IMR-90 (cell line): Measurements from ENCODE around the gene AMDHD2. TPM values are rescaled to one million over a fixed set of nuclear protein-coding genes. Genes with fewer than 3 reads are reported as not detected.
"Not testable (repeated sequence)": the region's sequence is repeated elsewhere in the genome, so short reads cannot be mapped to it uniquely, and the experiment has no call there.

ENCODE experiments used
- ATAC-seq: fragments of 200-7000 bp; cut with Tn5 transposase; 2 replicates; pipeline ENCODE4 v1.9.1; 2020; ENCODE audit warnings: low read depth, mild to moderate bottlenecking, moderate library complexity
- BruUV-seq: library from RNA; stranded (reverse); fragments of 400-500 nt; replicated peaks from 2 replicates; lab custom pipeline; 2021; lab: Mats Ljungman, UMichigan
- CTCF ChIA-PET: fragments of 300-600 bp; formaldehyde crosslinking; extraction: SDS; loops from one replicate; lab custom pipeline; 2021; ENCODE audit warnings: antibody characterized with exemption; lab: Yijun Ruan, JAX
- POLR2A ChIA-PET: fragments of 300-600 bp; sonication (Branson Sonifier 250); formaldehyde crosslinking; loops from one replicate; lab custom pipeline; 2022; ENCODE audit warnings: antibody characterized with exemption; ENCODE audit not compliant: unreplicated experiment; lab: Charles Lee
- DNase-seq: peaks from one replicate; pipeline ENCODE4 v3.0.0; 2013
- H2AFZ ChIP-seq: replicated peaks from 2 replicates; pipeline ENCODE3; 2013; ENCODE audit warnings: low read length, mild to moderate bottlenecking; ENCODE audit not compliant: poor library complexity
- H2AK5ac ChIP-seq: 2 replicates; pipeline ENCODE4 v1.6.1; 2013; ENCODE audit warnings: low read depth, low read length, inconsistent platforms
- H2AK9ac ChIP-seq: replicated peaks from 2 replicates; pipeline ENCODE3; 2013; ENCODE audit warnings: mild to moderate bottlenecking, low read depth, low read length, moderate library complexity; ENCODE audit not compliant: poor library complexity
- H2BK120ac ChIP-seq: 2 replicates; pipeline ENCODE4 v1.6.1; 2013; ENCODE audit warnings: low read depth, low read length, inconsistent platforms
- H2BK15ac ChIP-seq: 3 replicates; pipeline ENCODE4 v1.6.1; 2013; ENCODE audit warnings: low read depth, low read length, inconsistent platforms
- H2BK20ac ChIP-seq: 2 replicates; pipeline ENCODE4 v1.6.1; 2013; ENCODE audit warnings: low read depth, mild to moderate bottlenecking, inconsistent platforms, low read length, moderate library complexity
- H2BK5ac ChIP-seq: 2 replicates; pipeline ENCODE4 v1.6.1; 2013; ENCODE audit warnings: mild to moderate bottlenecking, low read depth, low read length, inconsistent platforms; ENCODE audit not compliant: poor library complexity, severe bottlenecking
- H3K14ac ChIP-seq: replicated peaks from 2 replicates; pipeline ENCODE4 v1.6.1; 2013; ENCODE audit warnings: low read depth, low read length, inconsistent platforms
- H3K18ac ChIP-seq: 2 replicates; pipeline ENCODE4 v1.6.1; 2013; ENCODE audit warnings: low read depth, low read length, control low read depth
- H3K23ac ChIP-seq: 2 replicates; pipeline ENCODE4 v1.6.1; 2013; ENCODE audit warnings: low read depth, low read length, inconsistent platforms
- H3K27ac ChIP-seq: 2 replicates; pipeline ENCODE4 v1.5.1; 2013; ENCODE audit warnings: mild to moderate bottlenecking, control low read depth, low read length; ENCODE audit not compliant: insufficient read depth
- H3K27me3 ChIP-seq: 2 replicates; pipeline ENCODE4 v1.6.1; 2013; ENCODE audit warnings: low read length; ENCODE audit not compliant: control insufficient read depth, insufficient read depth
- H3K36me3 ChIP-seq: 2 replicates; pipeline ENCODE4 v1.6.1; 2013; ENCODE audit warnings: low read length, mixed read lengths; ENCODE audit not compliant: control insufficient read depth, insufficient read depth
- H3K4ac ChIP-seq: 2 replicates; pipeline ENCODE4 v1.6.1; 2013; ENCODE audit warnings: low read depth, low read length, inconsistent platforms
- H3K4me1 ChIP-seq: 2 replicates; pipeline ENCODE4 v1.6.1; 2013; ENCODE audit warnings: low read length, mixed read lengths; ENCODE audit not compliant: control insufficient read depth, insufficient read depth
- H3K4me2 ChIP-seq: 2 replicates; pipeline ENCODE4 v1.6.1; 2013; ENCODE audit warnings: low read depth, mild to moderate bottlenecking, control low read depth, low read length, moderate library complexity
- H3K4me3 ChIP-seq: 2 replicates; pipeline ENCODE4 v1.5.1; 2013; ENCODE audit warnings: low read depth, mild to moderate bottlenecking, control low read depth, low read length, moderate library complexity; ENCODE audit not compliant: insufficient read depth
- H3K56ac ChIP-seq: 2 replicates; pipeline ENCODE4 v1.6.1; 2013; ENCODE audit warnings: low read length, inconsistent platforms; ENCODE audit not compliant: insufficient read depth; ENCODE audit errors: extremely low read depth
- H3K79me1 ChIP-seq, 2 experiments: 2 replicates each; pipeline ENCODE4 v1.6.1; 2013; ENCODE audit warnings: low read length in 2 of 2, inconsistent platforms in 1 of 2, low read depth in 1 of 2
- H3K9ac ChIP-seq: 2 replicates; pipeline ENCODE4 v1.6.1; 2013; ENCODE audit warnings: low read depth, low read length, control low read depth
- H3K9me1 ChIP-seq: 2 replicates; pipeline ENCODE4 v1.6.1; 2013; ENCODE audit warnings: low read length, inconsistent platforms; ENCODE audit not compliant: insufficient read depth
- H3K9me3 ChIP-seq: 2 replicates; pipeline ENCODE4 v1.6.1; 2013; ENCODE audit warnings: low read length; ENCODE audit not compliant: control insufficient read depth, insufficient read depth
- H4K20me1 ChIP-seq: 2 replicates; pipeline ENCODE4 v1.6.1; 2013; ENCODE audit warnings: low read length, inconsistent platforms; ENCODE audit not compliant: insufficient read depth
- H4K5ac ChIP-seq: 2 replicates; pipeline ENCODE4 v1.6.1; 2013; ENCODE audit warnings: mild to moderate bottlenecking, low read depth, low read length, control low read depth
- H4K8ac ChIP-seq, 2 experiments: 2 replicates each; pipeline ENCODE4 v1.6.1; 2013; ENCODE audit warnings: low read depth in 2 of 2, low read length in 2 of 2, control low read depth in 1 of 2, inconsistent platforms in 1 of 2
- H4K91ac ChIP-seq: 2 replicates; pipeline ENCODE4 v1.6.1; 2013; ENCODE audit warnings: low read depth, low read length, inconsistent platforms; ENCODE audit not compliant: insufficient read depth
- CEBPB ChIP-seq: IDR thresholded peaks from 2 replicates; pipeline ENCODE4 v1.6.1; 2012; ENCODE audit warnings: low read depth, low read length, improper control_type of control experiment
- WGBS, 2 experiments: methylation state at CpG; one replicate each; pipeline versions ENCODE4 v1.1.5 to v1.1.7; 2013; ENCODE audit warnings: missing lambda C conversion rate in 2 of 2; ENCODE audit not compliant: insufficient read length in 1 of 2; ENCODE audit errors: extremely low coverage in 2 of 2; 5-methylcytosine and 5-hydroxymethylcytosine counted together
- dilution Hi-C: fragments of 300-500 bp; cut with HindIII; formaldehyde crosslinking; loops from one replicate; pipeline ENCODE4 v1.14.3; 2018; ENCODE audit warnings: low sequenced_read_pairs; ENCODE audit not compliant: unreplicated experiment
- in situ Hi-C: fragments of 300-500 bp; cut with MboI; formaldehyde crosslinking; loops from 3 replicates; pipeline ENCODE4 v1.14.3; 2019; ENCODE audit warnings: low sequenced_read_pairs, inconsistent platforms, mixed read lengths
- intact Hi-C: fragments of 100-400 bp; cut with micrococcal nuclease; formaldehyde crosslinking; loops from 2 replicates; pipeline ENCODE4 v1.10.0; 2022
- polyA plus RNA-seq, 3 experiments: library from polyadenylated mRNA; depleted of rRNA; stranded (reverse); fragments of >200 nt; gene quantifications; 2 replicates each; pipeline ENCODE4 v1.2.3, GENCODE V29; 2012; ENCODE audit warnings: low replicate concordance in 1 of 3
- total RNA-seq: library from RNA; depleted of rRNA; stranded (reverse); fragments of >200 nt; gene quantifications from 2 replicates; pipeline ENCODE4 v1.2.3, GENCODE V29; 2012

The AMDHD2 gene
- total and polyA plus RNA-seq, 2 of the 4 experiments (the other 2 are of a cell fraction): 10.6 to 30.3 TPM

DNA sequence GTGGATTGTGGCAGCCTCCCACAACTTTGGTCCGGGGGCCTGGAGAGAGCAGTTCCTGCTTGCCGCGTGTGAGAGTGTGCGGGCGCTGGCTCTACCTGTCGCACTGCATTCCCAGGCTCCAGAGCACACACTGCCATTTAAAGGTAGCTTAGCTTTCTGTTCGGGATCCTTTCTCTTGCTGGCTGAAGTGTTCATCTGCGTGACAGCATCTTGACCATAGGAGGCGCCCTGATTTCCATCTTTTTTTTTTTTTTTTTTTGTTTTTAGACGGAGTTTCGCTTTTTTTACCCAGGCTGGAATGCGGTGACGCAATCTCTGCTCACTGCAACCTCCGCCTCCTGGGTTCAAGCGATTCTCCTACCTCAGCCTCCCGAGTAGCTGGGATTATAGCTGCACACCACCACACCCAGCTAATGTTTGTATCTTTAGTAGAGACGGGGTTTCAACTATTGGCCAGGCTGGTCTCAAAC lies 31.3 kb downstream of the AMDHD2 start:
- H3K27ac ChIP-seq, H3K79me1 ChIP-seq, H3K4me2 ChIP-seq, ATAC-seq, H3K4ac ChIP-seq, H2AFZ ChIP-seq, H2BK15ac ChIP-seq, H2BK120ac ChIP-seq, H3K9me1 ChIP-seq, H3K4me3 ChIP-seq, H3K9me3 ChIP-seq, H2AK9ac ChIP-seq, H3K18ac ChIP-seq, H4K20me1 ChIP-seq, H3K23ac ChIP-seq, H3K56ac ChIP-seq, H2AK5ac ChIP-seq, H2BK5ac ChIP-seq, H2BK20ac ChIP-seq, H4K5ac ChIP-seq, BruUV-seq, H3K36me3 ChIP-seq, in situ Hi-C loops, DNase-seq, dilution Hi-C loops, intact Hi-C loops, H4K91ac ChIP-seq, H3K4me1 ChIP-seq, H3K27me3 ChIP-seq, POLR2A ChIA-PET, H3K9ac ChIP-seq, H3K14ac ChIP-seq: not testable (repeated sequence)
- peak; percentile 79 for TF ChIP-seq CEBPB
- WGBS, 2 experiments: 100% methylated on average over 1 of the region's 17 CpGs; no CpG with 5 or more reads in 1 of the 2 experiments
- CTCF ChIA-PET: interaction anchor here (0.6 to 0.7 kb wide), 3 partner anchors 44 to 324 kb away, joined by 4 to 5 read pairs (median 5); no protein-coding TSS in a partner anchor
- H4K8ac ChIP-seq: 0 out of 4 replicates have a peak overlapping the region, but pooled peaks of 1 of the 2 experiments have one; percentile 16

DNA sequence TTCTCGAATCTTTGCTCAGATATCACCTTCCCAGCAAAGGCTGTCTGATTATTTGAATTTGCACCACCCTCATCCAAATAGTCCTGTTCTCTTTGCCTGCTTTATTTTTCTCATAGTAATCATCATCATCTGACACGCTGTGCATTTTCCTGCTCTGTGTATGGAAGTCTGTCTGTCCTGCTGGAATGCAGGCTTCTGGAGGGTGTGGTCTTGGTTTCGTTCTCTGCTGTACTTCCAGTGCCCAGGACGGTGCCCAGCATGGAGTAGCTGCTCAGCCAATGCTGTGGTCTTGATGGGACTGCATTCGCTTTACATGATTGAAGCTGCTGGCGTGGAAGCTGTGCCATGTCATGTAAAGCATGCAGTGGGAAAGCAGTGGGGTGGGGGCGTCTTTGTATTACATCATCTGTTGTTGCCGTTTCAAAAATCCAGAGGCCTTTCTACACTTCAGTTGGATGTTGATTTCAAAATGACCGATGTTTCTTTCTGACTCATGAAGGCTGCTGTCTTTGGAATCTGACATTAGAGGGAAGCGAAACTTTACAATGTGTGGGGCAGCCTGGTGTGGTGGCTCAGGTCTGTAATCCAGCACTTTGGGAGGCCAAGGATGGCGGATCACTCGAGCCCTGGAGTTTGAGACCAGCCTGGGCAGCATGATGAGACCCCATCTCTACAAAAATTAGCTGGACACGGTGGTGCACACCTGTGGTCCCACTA lies 34.7 kb downstream of the AMDHD2 start:
- intact Hi-C loops, dilution Hi-C loops, H3K9ac ChIP-seq, H3K4me1 ChIP-seq, H3K4me3 ChIP-seq, H3K14ac ChIP-seq, H2AK9ac ChIP-seq, H2AFZ ChIP-seq, H3K18ac ChIP-seq, H3K56ac ChIP-seq, H3K79me1 ChIP-seq, H4K8ac ChIP-seq, H4K20me1 ChIP-seq, H4K5ac ChIP-seq, H3K36me3 ChIP-seq, H3K23ac ChIP-seq, POLR2A ChIA-PET, DNase-seq, H3K27ac ChIP-seq, in situ Hi-C loops, H2BK15ac ChIP-seq, H4K91ac ChIP-seq, H3K4ac ChIP-seq, H3K4me2 ChIP-seq, CTCF ChIA-PET, H3K9me1 ChIP-seq, H3K27me3 ChIP-seq, H2BK120ac ChIP-seq, H2BK20ac ChIP-seq, H2AK5ac ChIP-seq, H2BK5ac ChIP-seq, H3K9me3 ChIP-seq: not testable (repeated sequence)
- WGBS, 2 experiments: no CpG with 5 or more reads among the region's 13 CpGs
- BruUV-seq: TSS peak; percentile 77
- ATAC-seq: peak; percentile 74
